PC-3 (cell line): ENCODE results near the gene PTPRN2.

Experiments used
- CTCF ChIP-seq: fragments of 300-600 bp; sonication (generic); conservative IDR thresholded peaks from 2 replicates; pipeline ENCODE4 v1.5.1; 2017; ENCODE audit warnings: antibody characterized with exemption, low read depth, mild to moderate bottlenecking, low read length
- EZH2 ChIP-seq: fragments of 300-600 bp; sonication (generic); IDR thresholded peaks from one replicate; pipeline ENCODE4 v1.6.1; 2017; ENCODE audit warnings: antibody characterized with exemption, mild to moderate bottlenecking, low read length; ENCODE audit not compliant: unreplicated experiment
- EZH2phosphoT487 ChIP-seq: fragments of 300-600 bp; sonication (generic); IDR thresholded peaks from 2 replicates; pipeline ENCODE4 v1.6.1; 2018; ENCODE audit warnings: mild to moderate bottlenecking, antibody characterized with exemption, low read length, borderline replicate concordance

GRCh38 chr7:158567153-158567603, 20.4 kb downstream of the PTPRN2 start:
- TF ChIP-seq CTCF = no peak
- TF ChIP-seq EZH2 = no peak
- TF ChIP-seq EZH2phosphoT487 = no peak
